Activated CD4-positive, alpha-beta T cell treated with anti-CD3 and anti-CD28 coated beads, Interleukin-10, Interleukin-2, amounts not matched to agents 100 ng/mL and 50 ng/mL, durations not matched to agents 16 hours and 8 hours (primary cell): ENCODE data around the gene PCDHAC2.

Experiments
- DNase-seq: peaks from one replicate; pipeline ENCODE4 v3.0.0-alpha.2; 2020

The PCDHAC2 gene

GRCh38 chr5:140966293-140967225 lies at the start of gene PCDHAC2:
Gene PCDHAC2, plus strand, starts transcription at chr5:140966476. Its CDS starts 291 bp downstream, at chr5:140966767.
- no peak for DNase-seq

- DNase-seq, result no peak
These were observed 42.7 kb upstream of the PCDHAC2 start for GRCh38 chr5:140923601-140924000.

- no peak for DNase-seq
These were observed 40.4 kb upstream of the PCDHAC2 start, which contains the start of gene PCDHAC1 for GRCh38 chr5:140925806-140926442. Gene PCDHAC1, plus strand, starts transcription at chr5:140926299. Its CDS starts 594 bp downstream, at chr5:140926893.

- peak; percentile 6 for DNase-seq
These were observed 39.6 kb upstream of the PCDHAC2 start for GRCh38 chr5:140926443-140927227.

- no peak for DNase-seq
These were observed 39.1 kb upstream of the PCDHAC2 start for GRCh38 chr5:140927228-140927573.

GRCh38 chr5:140934964-140935606 lies 31.2 kb upstream of the PCDHAC2 start:
- no peak for DNase-seq

GRCh38 chr5:140946578-140946977 lies 19.7 kb upstream of the PCDHAC2 start:
- no peak for DNase-seq

- no peak for DNase-seq
These were observed 14.6 kb upstream of the PCDHAC2 start for GRCh38 chr5:140951636-140952035.

GRCh38 chr5:140953234-140953633 lies 13.0 kb upstream of the PCDHAC2 start:
- no peak for DNase-seq

- DNase-seq, result no peak
These were observed 4.1 kb upstream of the PCDHAC2 start for GRCh38 chr5:140962190-140962589.

- DNase-seq, result no peak
These were observed 1.9 kb upstream of the PCDHAC2 start for GRCh38 chr5:140964356-140964755.

GRCh38 chr5:140965905-140966292 lies 377 bp upstream of the PCDHAC2 start:
- no peak for DNase-seq

- no peak for DNase-seq
These were observed 1.1 kb downstream of the PCDHAC2 start for GRCh38 chr5:140967226-140967893.

GRCh38 chr5:140969880-140970279 lies 3.6 kb downstream of the PCDHAC2 start:
- no peak for DNase-seq

GRCh38 chr5:140973550-140973949 lies 7.3 kb downstream of the PCDHAC2 start:
- no peak for DNase-seq

- DNase-seq, result no peak
These were observed 10.7 kb downstream of the PCDHAC2 start for GRCh38 chr5:140977003-140977402.

GRCh38 chr5:140978260-140978659 lies 12.0 kb downstream of the PCDHAC2 start:
- no peak for DNase-seq

GRCh38 chr5:140978983-140979382 lies 12.7 kb downstream of the PCDHAC2 start:
- no peak for DNase-seq

GRCh38 chr5:140982083-140982716 lies 15.9 kb downstream of the PCDHAC2 start:
- DNase-seq, result no peak

- DNase-seq, result no peak
These were observed 19.8 kb downstream of the PCDHAC2 start for GRCh38 chr5:140986117-140986521.

- no peak for DNase-seq
These were observed 21.8 kb downstream of the PCDHAC2 start for GRCh38 chr5:140988100-140988499.

GRCh38 chr5:140988608-140989007 lies 22.3 kb downstream of the PCDHAC2 start:
- no peak for DNase-seq
